ENCODE measurements around the gene SPCS2. TPM values are rescaled to one million over a fixed set of nuclear protein-coding genes. Genes with fewer than 3 reads are reported as not detected.
"Not testable (repeated sequence)": the region's sequence is repeated elsewhere in the genome, so short reads cannot be mapped to it uniquely, and the experiment has no call there.

SPCS2 gene
- polyA plus RNA-seq, 3 donors = 218 to 225 (median 222) TPM

GRCh38 chr11:74936087-74936486, 13.0 kb upstream of the SPCS2 start:
- no peak for DNase-seq (ENCODE audit: extremely low read depth in 1 of 11, low read depth in 9 of 11, low spot score in 4 of 11)

DNA sequence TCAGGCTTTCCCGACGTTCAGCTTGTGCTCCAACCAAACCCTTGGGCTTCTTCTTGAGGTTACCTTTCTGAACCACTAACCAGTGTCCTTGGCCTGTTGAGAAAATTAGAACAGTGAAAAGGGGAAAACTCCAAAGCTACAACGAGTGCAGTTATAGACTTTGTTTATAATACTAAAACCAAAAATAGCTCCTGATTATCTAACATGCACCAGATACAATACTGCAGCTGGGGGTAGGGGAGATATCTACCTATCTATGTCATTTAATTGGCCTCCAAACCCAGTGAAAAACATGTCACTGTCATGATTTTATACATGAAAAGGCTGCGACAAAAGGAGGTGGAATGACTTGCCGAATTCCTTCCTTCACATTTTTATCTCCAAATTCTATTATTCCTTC, 12.1 kb upstream of the SPCS2 start:
- no peak for DNase-seq (ENCODE audit: extremely low read depth in 1 of 11, low read depth in 9 of 11, low spot score in 4 of 11)

GRCh38 chr11:74937696-74938475, 11.2 kb upstream of the SPCS2 start:
- no peak for DNase-seq (ENCODE audit: extremely low read depth in 1 of 11, low read depth in 9 of 11, low spot score in 4 of 11)

- no peak for DNase-seq (ENCODE audit: extremely low read depth in 1 of 11, low read depth in 9 of 11, low spot score in 4 of 11)
These were observed 7.6 kb upstream of the SPCS2 start for GRCh38 chr11:74941492-74941891.

DNA sequence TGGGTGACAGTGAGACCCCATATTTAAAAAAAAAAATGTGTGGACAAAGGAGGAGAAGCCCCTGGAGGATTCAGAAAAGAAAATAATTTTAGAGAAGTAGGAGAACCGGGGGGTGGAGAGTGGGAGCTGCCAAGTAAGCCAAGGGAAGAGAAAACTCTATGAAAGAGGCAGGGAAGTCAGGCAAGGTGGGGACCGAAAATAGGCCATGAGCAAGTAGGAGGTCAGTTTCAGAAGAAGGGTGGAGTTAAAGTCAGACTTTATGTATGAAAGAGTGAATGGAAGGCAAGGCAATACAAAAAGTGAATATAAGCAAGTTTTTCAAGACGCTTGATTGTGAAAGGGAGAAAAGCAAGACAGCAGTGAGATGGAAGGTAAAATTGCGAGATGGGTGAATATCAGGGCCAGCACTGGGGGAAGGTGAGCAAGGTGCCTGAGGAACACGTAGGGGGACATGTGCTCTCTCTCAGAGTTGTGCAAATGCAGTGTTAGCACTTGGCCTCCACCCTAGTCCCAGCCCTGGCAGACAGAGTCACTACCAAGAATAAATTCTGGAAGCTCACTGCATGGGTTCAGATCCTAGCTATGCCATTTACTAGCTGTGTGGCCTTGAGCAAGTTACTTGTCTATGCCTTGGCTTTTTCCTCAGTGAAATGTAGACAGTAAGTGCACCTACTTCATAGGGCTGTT, 6.8 kb upstream of the SPCS2 start:
- DNase-seq (ENCODE audit: extremely low read depth in 1 of 11, low read depth in 9 of 11, low spot score in 4 of 11) = no peak

DNA sequence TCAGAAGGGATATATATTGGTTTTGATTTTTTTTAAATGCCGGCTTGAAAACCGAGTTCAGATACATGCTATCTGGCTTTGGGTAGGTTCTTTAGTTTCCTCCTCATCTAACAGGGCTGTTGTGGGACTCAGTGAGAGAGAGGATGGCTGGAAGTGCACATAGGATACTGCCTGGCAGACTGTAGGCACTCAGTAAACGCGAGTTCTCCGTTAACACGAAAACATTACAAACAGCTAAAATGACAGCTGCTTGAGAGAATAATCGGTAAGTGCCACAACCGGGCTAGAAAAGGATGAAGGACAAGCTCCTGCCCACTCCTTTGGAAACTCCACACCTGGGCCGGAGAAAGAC, 544 bp upstream of the SPCS2 start:
- no peak for DNase-seq (ENCODE audit: extremely low read depth in 1 of 11, low read depth in 9 of 11, low spot score in 4 of 11)

- no peak for DNase-seq (ENCODE audit: extremely low read depth in 1 of 11, low read depth in 9 of 11, low spot score in 4 of 11)
These were observed 679 bp downstream of the SPCS2 start for GRCh38 chr11:74949753-74950137.

GRCh38 chr11:74950374-74950969, 1.4 kb downstream of the SPCS2 start:
- DNase-seq (ENCODE audit: extremely low read depth in 1 of 11, low read depth in 9 of 11, low spot score in 4 of 11) = no peak

- DNase-seq (ENCODE audit: extremely low read depth in 1 of 11, low read depth in 9 of 11, low spot score in 4 of 11) = no peak
These were observed 2.2 kb downstream of the SPCS2 start for GRCh38 chr11:74951226-74951625.

DNA sequence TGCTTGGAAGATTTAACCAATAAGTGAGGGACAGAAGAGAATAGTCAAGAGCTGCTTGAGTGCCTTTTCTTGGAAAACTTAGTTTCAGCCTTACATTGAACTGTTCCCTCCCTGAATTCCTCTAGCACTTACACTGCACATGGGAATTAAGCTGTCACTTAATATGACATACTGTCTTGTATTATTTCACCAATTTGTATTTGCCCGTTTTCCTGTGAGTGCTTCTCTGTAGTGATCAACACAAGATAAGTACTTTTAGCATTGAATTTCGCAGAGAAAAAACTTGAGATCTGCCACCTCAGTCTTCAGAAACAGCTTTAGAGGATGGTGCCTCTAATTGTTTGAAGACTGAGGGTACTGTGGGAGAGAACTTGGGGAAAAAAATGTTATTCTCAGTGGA, 3.7 kb downstream of the SPCS2 start:
- no peak for DNase-seq (ENCODE audit: extremely low read depth in 1 of 11, low read depth in 9 of 11, low spot score in 4 of 11)

DNA sequence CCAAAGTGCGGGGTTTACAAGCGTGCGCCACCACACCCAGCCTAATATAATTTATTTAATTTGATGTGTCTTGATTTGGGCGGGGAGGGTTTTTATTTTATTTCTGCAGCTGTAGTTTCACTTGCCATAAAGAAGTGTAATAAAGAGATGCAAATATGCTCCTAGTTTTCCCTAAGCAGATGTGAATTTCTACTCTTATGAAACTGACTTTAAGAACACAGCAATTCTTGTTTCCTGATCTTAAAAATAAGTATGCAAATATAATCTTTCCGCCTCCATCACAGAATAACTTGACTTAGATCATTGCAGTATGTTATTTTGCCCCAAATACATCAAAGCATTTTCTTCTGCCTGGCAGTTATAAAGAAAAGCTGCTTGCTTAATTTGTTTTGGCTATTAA, 4.4 kb downstream of the SPCS2 start:
- no peak for DNase-seq (ENCODE audit: extremely low read depth in 1 of 11, low read depth in 9 of 11, low spot score in 4 of 11)

- no peak for DNase-seq (ENCODE audit: extremely low read depth in 1 of 11, low read depth in 9 of 11, low spot score in 4 of 11)
These were observed 5.1 kb downstream of the SPCS2 start for GRCh38 chr11:74954199-74954598.

- DNase-seq (ENCODE audit: extremely low read depth in 1 of 11, low read depth in 9 of 11, low spot score in 4 of 11) = no peak
These were observed 7.4 kb downstream of the SPCS2 start for GRCh38 chr11:74956397-74957015.

GRCh38 chr11:74957937-74958629, 9.0 kb downstream of the SPCS2 start:
- no peak for DNase-seq (ENCODE audit: extremely low read depth in 1 of 11, low read depth in 9 of 11, low spot score in 4 of 11)

GRCh38 chr11:74960128-74960527, 11.1 kb downstream of the SPCS2 start:
- DNase-seq (ENCODE audit: extremely low read depth in 1 of 11, low read depth in 9 of 11, low spot score in 4 of 11) = not testable (repeated sequence)

GRCh38 chr11:74966651-74967050, 17.6 kb downstream of the SPCS2 start:
- no peak for DNase-seq (ENCODE audit: extremely low read depth in 1 of 11, low read depth in 9 of 11, low spot score in 4 of 11)

DNA sequence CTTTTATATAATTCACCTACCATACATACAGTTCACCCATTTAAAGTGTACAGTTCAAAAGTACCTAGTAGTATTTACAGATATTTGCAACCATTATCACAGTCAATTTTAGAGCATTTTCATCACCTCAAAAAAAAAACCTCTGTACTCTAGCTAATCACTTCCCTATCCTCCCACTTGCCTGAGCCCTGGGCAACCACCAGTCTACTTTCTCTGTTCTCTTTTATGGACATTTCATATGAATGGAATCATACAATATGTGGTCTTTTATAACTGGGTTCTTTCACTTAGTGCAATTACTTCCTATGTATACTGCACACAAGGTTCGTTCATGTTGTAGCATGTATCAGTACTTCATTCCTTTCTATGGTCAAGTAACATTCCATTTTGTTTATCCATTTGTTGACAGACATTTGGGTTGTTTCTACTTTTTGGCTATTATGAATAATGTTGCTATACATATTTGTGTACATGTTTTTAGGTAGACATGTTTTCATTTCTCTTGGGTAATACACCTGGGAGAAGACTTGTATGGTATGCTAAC, 21.9 kb downstream of the SPCS2 start:
- no peak for DNase-seq (ENCODE audit: extremely low read depth in 1 of 11, low read depth in 9 of 11, low spot score in 4 of 11)

- DNase-seq (ENCODE audit: extremely low read depth in 1 of 11, low read depth in 9 of 11, low spot score in 4 of 11) = no peak
These were observed 22.4 kb downstream of the SPCS2 start for GRCh38 chr11:74971424-74971823.

DNA sequence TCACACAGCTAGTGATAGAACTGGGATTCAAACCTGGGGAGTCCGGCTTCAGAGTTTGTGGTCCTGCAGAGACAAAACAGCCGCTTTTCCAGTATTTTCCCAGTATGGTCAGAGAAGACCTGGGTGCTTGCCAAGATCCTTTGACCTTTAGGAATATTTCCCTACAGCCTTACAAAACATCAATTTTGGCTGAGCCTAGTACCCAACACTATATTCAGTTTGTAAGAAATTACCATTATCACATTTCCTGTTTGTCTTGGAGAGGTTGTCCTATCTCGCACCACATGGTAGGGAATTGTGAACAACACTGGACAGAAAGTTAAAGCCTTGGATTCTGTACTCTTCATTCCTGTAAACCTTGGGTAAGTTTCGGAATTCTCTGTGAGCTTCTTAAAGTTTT, 29.0 kb downstream of the SPCS2 start:
- no peak for DNase-seq (ENCODE audit: extremely low read depth in 1 of 11, low read depth in 9 of 11, low spot score in 4 of 11)
